HPDE6-E6E7 (cell line): ENCODE data around the gene LAMB1.
A peak's percentile ranks its signal among the peaks of the same experiment; 100 is the strongest.
"Not testable (repeated sequence)": the region's sequence is repeated elsewhere in the genome, so short reads cannot be mapped to it uniquely, and the experiment has no call there.

Experiments used
- DNase-seq: peaks from one replicate; pipeline ENCODE4 v3.0.0; 2011; ENCODE audit warnings: missing footprints; ENCODE audit errors: extremely low spot score

The LAMB1 gene

DNA sequence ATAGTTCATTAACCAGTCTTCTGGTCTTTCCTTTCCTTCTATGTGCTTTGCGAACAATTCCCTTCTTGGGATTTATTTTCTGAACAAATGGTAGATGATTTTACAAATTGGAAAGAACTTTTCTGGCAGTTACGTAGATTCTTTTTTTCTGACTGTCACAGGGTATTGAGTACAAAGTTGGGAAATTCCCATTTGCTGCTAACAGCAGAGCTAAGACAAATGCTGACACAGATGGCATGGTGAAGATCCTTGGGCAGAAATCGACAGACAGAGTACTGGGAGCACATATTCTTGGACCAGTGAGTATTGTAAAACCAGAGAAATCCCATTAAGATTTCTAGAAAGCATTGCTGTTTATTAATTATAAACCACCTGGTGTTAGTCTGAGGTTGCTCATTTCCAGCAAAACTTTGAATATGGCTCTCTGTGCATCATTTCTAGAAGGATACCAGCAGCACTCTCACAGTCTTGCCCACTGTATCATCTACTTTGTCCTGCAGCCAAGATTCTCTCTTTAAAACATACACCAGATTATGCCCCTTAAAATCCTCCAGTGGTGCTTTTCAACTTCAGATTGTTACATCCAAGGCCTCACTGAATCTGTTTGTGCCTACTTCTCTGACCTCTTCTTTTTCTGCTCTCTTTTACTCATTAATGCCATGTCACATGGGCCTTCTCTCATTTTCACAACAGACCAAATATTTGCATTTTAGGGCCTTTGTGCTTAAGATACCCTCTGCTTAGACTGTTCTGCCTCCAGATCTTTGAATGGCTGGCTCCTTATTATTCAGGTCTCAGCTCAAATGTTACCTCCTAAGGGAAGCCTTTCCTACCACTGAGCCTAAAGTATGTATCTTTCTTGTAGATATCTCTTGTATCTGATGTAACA lies 85.0 kb downstream of the LAMB1 start:
- no peak for DNase-seq

DNA sequence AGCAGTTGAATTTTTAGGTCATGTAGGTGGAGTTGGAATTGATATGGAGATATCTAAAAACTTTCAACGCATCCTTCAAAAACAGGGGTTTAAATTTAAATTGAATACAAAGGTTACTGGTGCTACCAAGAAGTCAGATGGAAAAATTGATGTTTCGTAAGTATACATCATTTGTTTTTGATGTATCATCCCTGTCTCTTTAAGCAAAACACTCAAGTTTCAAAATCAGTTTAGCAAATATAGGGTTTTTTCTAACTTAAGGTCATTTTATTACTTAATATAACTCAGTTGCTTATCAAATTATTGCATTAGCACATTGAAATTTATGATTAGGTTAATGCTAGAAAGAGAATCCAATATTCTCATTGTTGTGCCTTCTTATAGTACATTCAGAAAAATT lies 87.4 kb downstream of the LAMB1 start:
- DNase-seq = no peak

DNA sequence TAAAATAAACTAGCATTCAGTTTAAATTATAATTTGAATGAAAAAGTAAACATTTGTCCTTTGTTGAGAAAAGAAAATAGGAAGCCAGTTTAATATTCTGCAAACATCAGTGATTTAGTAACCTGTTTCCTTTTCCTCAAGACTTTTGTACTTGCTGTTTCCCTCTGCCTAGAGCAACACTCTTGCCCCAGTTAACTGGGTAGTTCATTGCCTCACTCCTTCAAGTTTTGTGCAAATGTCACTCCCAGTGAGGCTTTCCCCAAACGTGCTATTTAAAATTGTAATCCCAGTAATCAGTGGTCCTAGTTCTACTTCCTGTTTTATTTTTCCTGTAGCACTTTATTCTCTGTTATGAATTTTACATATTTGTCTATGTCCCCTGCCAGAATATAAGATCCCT lies 88.1 kb downstream of the LAMB1 start:
- no peak for DNase-seq

DNA sequence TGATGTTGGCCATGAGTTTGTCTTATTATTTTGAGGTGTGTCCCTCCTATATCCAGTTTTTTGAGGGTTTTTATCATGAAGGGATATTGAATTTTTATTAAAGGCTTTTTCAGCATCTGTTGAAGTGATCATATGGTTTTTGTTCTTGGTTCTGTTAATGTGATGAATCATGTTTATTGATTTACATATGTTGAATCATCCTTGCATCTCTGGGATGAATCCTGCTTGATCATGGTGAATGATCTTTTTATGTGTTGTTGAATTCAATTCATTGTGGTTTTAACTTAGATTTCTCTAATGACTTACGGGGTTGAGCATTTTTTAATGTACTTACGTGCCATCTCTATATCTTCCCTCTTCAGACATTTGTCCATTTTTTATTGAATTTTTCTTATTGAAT lies 89.1 kb downstream of the LAMB1 start:
- no peak for DNase-seq

DNA sequence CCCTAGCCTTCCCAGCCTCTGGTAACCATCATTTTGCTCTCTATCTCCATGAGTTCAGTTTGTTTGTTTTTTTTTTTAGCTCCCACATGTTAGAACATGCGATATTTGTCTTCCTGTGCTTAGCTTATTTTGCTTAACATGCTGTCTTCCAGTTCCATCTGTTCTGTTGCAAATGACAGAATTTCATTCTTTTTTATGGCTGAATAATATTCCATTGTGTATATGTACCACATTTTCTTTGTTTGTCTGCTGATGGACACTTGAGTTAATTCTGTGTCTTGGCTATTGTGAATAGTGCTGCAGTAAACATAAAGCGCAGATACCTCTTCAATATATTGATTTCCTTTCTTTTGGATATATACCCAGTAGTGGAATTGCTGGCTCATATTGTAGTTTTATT lies 91.0 kb downstream of the LAMB1 start:
- DNase-seq = no peak

DNA sequence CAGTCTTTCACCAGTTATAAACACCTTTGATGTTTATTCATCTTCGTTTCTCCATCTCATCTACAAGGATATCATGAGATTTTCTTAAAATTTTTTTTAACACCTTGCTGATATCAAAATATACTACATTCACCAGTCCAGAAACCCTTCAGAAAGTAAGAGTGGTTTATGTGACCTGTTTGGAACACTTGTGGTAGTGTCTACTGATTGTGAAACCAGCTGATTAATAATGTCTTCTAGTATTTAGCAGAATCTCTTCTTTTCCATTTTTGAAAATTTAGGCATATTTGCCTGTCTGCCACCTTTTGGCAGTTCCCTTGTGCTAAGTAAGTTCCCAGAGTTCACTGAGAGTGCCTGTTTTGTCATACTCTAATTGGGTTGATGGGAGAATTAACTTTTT lies 93.5 kb downstream of the LAMB1 start:
- no peak for DNase-seq

DNA sequence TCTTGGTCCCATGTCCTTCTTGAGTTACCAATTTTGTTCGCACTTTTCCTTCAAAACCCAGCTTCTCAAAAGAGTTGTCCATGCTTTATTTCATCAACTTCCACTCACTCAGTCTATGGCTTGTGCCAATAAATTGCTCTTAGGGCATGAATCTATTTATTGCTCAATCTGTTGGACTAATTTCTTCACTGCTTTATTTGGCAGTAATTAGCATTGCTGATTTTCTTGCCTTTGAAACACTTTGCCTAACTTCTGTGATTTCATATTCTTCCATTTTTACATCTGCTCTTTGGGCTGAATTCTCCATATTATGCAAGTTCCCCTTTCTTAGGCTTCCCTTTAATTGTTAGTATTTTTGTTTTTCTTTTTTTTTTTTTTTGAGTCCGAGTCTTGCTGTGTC lies 95.2 kb downstream of the LAMB1 start:
- no peak for DNase-seq

DNA sequence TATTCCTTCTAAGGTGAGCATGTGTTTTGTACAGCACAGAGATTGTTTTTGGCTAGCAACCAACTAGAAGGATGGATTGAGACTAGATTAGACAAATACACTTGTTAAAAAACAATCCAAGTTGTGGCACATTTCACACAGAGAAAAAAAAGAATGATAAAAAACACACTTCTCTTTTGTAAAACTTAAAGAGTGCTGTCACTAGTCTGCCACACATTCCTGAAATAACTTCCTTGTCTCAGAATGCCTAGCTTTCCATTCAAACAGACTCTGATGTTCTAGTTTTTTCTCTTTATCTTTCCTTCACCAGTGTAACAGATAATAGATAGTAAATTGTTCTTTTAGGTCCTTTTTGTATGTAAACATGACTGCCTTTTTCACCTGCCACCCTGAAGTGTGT lies 100.6 kb downstream of the LAMB1 start:
- no peak for DNase-seq

DNA sequence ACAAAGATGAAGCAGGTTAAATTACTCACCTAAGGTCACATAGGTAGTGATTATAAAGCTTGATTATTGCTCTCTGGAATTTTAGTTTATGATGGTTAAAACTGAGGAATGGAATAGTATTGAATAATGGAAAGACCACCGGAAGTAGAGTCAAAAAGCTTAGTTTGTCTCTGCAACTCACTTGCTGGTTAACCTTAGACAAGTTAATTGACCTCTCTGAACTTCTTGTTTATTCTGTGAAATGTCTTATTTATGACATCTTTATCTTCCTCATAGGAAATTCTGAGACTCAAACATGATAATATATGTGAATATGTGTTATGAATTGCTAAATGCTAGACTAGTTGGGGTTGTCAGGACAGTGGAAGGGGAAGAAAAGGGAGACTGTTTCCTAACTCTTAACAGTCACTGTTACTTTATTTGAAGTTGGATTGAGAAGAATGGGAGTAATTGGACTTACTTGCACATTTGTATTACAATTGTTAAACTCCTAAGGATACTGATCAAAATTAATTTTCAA lies 102.4 kb downstream of the LAMB1 start:
- no peak for DNase-seq

DNA sequence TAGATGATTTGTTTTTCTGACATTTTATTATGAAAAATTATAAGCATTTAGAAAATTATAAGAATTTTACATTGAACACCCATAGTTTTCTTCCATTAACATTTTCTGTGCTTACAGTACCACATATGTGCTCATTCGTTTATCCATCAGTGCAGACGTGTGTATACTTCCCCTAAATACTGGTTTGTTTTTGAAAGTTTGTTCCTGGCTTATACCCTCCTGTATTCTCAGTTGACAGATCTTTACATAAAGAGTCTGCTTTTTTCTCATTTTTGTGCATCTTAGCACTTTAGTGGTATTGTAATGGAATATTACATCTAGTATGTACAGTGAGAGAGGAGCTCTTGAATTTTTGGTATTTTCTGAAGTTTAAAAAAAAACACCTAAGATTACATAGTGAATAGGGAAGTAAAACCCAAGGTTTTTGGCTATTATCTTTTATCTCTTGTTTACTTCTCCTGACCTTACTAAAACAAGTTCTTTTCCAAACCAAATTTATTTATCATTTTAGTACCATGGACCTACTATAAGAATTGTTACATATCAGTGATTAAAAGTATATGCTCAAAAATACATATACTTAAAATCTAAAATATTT lies 103.9 kb downstream of the LAMB1 start:
- DNase-seq = no peak

DNA sequence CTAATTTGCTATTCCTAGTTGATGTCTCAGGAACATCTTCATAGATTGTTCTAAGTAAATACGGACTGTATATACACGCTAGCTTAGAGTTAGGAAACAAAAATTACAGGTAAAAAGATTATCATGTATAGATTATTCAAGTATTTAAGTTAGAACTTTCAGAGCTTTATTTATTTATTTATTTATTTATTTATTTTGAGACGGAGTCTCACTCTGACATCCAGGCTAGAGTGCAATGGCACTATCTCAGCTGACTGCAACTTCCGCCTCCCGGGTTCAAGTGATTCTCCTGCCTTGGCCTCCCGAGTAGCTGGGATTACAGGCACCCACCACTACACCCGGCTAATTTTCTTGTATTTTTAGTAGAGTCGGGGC lies 110.6 kb downstream of the LAMB1 start:
- not testable (repeated sequence) for DNase-seq

DNA sequence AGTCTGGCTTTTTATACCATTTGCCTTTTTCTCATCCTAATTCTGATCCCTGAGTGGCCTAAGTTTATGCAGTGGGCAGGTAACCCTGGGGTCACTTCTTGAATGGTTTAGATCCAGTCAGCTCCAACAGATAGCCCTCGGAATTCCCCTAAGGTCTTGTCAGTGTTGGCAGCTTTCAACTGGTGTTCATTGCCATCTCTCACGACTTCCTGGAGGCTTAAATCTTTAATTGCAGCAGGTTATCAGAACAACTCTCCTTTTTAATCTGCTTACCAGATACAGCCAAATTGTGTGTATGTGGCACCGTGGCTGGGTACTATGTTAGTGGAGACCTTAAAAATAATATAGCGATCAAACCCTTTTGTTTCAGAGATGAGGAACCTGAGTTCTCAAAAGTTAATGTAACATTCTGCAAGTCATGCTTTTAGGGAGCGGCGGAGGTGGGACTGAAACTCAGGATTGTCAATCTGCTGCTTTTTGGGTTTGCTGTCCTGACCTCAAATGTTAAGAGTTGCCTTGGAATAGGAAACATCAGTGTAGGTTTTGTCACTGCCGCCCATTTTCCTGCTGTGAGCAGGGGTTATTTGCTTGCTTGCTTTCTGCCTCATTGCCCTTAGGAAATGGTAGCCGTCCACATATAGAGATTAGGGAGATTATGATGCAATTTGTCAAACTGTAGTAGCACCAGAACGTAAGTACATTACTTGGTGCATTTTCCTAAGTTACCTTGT lies 111.2 kb downstream of the LAMB1 start:
- no peak for DNase-seq

DNA sequence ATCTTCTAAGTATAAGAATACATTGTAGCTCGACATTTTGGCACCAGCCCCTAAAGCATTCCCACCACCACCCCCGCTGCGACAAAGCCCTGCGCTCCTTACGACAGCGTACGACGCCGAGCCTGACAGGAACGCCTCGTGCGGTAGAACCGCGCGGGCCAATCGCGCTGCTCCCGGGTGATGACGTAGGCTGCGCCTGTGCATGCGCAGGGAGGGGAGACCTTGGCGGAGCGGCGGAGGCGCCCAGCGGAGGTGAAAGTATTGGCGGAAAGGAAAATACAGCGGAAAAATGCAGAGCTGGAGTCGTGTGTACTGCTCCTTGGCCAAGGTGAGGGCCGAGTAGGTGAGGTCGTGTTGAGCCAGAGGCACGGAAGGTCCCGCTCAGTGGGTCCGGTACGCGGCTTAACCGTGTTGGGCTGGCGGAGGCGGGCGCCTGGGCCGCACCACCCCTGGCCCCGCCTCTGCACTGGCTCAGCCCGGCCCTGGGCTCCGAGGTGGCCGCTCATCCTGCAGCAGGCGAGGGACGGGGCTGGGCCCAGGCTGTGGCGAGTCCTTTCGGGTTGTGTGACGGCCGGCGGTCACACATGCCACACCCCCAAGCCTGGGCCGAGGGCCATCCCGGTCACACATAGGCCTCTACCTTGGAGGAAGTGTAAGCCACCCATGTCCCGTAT lies 111.9 kb downstream of the LAMB1 start, which contains the start of gene DLD:
Gene DLD, plus strand, starts transcription at position 222 of the 674 bp plus-strand sequence. Its CDS starts 68 bp downstream, at position 290.
- DNase-seq = peak; percentile 97

DNA sequence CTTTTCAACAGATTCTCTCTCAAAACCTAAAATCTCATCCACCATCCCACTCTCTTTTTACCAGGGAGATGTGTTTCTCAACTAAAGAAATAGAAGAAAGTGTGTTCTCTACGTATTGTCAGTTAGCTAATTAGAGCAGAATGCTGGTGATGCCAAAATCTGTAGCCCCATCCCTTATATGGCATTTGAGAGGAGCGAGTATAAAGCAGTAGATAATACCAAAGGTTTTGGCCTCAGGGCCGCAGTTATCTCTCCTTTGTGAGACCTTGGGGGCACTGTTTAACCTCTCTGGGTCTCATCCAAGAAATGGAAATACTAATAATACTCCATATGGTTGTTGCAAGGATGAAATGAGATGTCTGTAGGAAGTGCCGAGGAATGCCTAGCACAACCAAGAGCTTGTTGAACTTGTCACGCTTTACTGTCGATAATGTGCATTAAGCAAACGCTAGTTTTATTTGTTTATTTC lies 112.4 kb downstream of the LAMB1 start:
- no peak for DNase-seq

DNA sequence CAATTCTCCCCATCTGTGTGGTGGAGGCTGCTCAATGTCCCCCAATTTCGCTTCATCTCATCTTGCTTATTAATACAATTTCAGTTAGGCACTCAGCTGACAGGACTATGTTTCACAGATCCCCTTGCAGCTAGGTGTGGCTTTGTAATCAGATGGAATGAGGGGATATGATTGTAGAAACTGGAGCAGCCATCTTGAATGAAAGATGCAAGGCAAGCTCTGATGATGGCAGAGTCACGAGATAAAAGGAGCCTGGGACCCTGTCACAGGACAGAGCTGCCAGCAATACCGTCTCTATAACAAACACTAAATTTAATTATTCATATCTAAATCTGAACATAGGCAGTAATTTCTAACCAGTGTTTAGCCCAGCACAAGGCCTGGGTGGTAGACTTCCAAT lies 113.0 kb downstream of the LAMB1 start:
- no peak for DNase-seq

DNA sequence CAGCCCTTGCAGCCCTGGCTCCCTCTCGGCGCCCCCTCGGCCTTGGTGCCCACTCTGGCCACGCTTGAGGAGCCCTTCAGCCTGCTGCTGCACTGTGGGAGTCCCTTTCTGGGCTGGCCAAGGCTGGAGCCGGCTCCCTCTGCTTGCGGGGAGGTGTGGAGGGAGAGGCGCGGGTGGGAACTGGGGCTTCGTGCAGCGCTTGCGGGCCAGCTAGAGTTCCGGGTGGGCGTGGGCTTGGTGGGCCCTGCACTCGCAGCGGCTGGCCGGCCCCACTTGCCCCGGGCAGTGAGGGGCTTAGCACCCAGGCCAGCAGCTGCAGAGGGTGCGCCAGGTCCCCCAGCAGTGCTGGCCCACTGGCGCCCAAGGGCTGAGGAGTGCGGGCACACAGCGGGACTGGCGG lies 115.1 kb downstream of the LAMB1 start:
- DNase-seq = not testable (repeated sequence)

DNA sequence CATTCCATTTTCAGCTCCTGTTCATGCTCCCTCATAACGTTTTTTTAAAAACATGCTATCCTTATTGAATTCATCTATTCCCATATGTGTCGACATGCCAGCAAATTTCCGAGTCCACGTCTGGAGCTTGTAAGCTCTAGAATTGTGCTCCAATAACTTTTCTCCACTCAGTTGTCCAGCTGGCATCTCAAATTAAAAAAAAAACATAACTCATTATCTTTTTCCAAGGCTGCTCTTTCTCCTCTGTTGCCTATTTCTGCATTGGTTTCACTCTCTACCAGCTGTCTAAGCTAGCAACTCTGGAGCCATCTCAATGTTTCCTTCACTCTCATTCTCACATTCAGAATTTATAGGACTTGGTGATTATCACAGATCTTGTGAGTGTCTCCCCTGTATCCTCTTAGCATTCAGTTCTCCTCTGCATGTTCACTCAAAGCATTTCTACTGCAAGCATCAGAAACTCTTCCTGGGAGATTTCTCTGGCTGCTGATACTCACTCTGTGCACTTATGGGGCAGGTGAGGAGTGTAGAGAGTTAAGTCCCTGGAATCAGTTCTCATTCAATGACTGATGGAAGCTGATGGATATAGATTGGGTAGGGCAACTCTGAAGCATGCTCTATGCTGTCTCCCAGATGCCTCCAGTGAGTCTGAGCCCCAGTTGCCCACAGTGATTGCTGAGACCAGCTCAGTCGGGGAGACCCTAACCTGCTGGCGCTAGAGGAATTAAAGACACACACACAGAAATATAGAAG lies 118.7 kb downstream of the LAMB1 start:
- DNase-seq = no peak

DNA sequence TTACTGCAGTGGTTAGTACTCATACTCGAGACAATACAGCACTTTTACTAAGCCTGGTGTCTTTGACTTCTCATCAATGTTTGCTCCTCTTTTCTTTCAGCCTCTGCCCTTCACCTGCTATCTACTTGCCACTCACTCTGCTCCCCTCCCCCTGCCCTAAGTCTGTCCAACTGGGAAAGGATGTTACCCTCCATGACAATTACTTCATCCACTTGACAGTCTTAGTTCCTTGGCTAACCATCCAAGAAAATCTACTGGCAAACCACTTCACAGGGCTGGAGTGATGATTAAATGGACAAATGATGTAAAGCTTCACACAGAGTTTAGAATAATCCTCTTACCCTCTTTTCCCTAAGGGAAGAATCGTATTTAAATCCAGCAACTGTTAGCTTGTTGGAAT lies 120.2 kb downstream of the LAMB1 start:
- DNase-seq = no peak

DNA sequence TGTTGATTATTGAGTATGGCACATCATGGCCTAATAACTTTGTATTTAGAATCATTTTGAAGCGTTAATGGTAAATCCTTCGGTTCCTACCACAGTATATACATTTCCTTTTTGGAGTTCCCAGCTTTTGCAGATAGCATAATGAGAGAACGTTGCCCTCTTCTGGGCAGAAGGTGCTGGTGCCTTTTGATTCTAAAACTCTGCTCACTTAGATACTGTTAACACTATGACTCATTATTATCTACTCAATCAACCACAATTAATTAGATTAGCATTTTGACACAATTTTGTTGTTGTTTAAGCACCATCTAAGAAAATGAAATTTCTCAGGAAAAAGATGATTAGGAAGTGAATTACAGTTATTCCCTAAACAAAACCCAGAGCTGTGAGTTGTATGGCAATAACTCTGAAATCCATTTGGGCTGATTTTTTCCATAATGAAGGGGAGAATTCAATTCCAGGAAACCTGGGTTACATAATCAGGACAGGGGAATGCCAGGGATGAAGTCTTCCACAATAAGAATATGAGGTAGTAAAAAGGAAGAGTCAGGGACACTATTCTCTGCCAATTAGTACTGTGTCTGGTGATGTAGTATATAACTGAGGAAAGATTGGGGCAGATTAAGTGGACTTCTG lies 123.4 kb downstream of the LAMB1 start:
- DNase-seq = peak; percentile 45

DNA sequence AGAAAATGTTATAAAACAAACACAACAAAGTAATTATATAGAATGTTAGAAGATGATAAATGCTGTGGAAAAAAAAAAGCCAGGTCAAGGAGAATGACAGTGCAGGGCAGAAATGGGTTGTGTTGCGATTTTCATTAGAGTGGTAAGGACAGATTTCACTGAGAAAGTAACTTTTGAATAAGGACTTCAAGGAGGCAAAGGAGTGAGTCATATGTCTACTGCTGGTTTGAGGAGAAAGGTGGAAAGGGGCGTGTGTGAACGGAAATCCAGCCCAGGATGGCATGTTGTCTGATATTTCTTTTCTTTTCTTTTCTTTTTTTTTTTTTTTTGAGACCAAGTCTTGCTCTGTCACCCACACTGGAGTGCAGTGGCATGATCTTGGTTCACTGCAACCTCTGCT lies 124.3 kb downstream of the LAMB1 start:
- no peak for DNase-seq
